DOHH2 (cell line): Measurements from ENCODE around the gene IRGC.

Source experiments
- H3F3A ChIP-seq: fragments of 200-600 bp; sonication (generic), shearing (Covaris generic); 2 replicates; pipeline ENCODE4 v1.6.0; 2016; ENCODE audit warnings: antibody characterized with exemption, mild to moderate bottlenecking; ENCODE audit not compliant: control insufficient read depth, insufficient read depth
- H3K27ac ChIP-seq: fragments of 200-600 bp; sonication (generic); 2 replicates; pipeline ENCODE4 v1.5.1; 2014; ENCODE audit warnings: low read depth, mild to moderate bottlenecking, low read length, moderate library complexity
- H3K27me3 ChIP-seq: fragments of 200-600 bp; sonication (generic); 2 replicates; pipeline ENCODE4 v1.6.1; 2014; ENCODE audit warnings: mild to moderate bottlenecking, low read length, mixed read lengths; ENCODE audit not compliant: control insufficient read depth
- H3K36me3 ChIP-seq: fragments of 200-600 bp; sonication (generic); 2 replicates; pipeline ENCODE4 v1.6.1; 2014; ENCODE audit warnings: mild to moderate bottlenecking, low read length, moderate library complexity, mixed read lengths; ENCODE audit not compliant: control insufficient read depth
- H3K4me1 ChIP-seq: fragments of 200-600 bp; sonication (generic); 2 replicates; pipeline ENCODE4 v1.6.1; 2014; ENCODE audit warnings: mild to moderate bottlenecking, low read length, mixed read lengths; ENCODE audit not compliant: control insufficient read depth
- H3K4me2 ChIP-seq: fragments of 200-600 bp; sonication (generic); 2 replicates; pipeline ENCODE4 v1.6.0; 2014; ENCODE audit warnings: mild to moderate bottlenecking, low read length, moderate library complexity
- H3K4me3 ChIP-seq: fragments of 200-600 bp; sonication (generic); 2 replicates; pipeline ENCODE4 v1.5.1; 2014; ENCODE audit warnings: mild to moderate bottlenecking, low read length, mixed read lengths
- H3K79me2 ChIP-seq: fragments of 200-600 bp; sonication (generic); 2 replicates; pipeline ENCODE4 v1.6.1; 2014; ENCODE audit warnings: mild to moderate bottlenecking, low read length, mixed read lengths; ENCODE audit not compliant: control insufficient read depth
- H3K9me2 ChIP-seq: fragments of 200-600 bp; sonication (generic); replicated peaks from 2 replicates; pipeline ENCODE4 v1.6.1; 2014; ENCODE audit warnings: mild to moderate bottlenecking, low read length, mixed read lengths; ENCODE audit not compliant: control insufficient read depth
- H3K9me3 ChIP-seq: fragments of 200-600 bp; sonication (generic); 2 replicates; pipeline ENCODE4 v1.6.1; 2014; ENCODE audit warnings: antibody characterized with exemption, low read length, mixed read lengths; ENCODE audit not compliant: control insufficient read depth, insufficient read depth
- H4K20me1 ChIP-seq: fragments of 200-600 bp; sonication (generic); 2 replicates; pipeline ENCODE4 v1.6.0; 2014; ENCODE audit warnings: low read depth, mild to moderate bottlenecking, antibody characterized with exemption, low read length, moderate library complexity; ENCODE audit not compliant: control insufficient read depth, insufficient read depth
- CTCF ChIP-seq: fragments of 200-600 bp; sonication (generic); IDR thresholded peaks from one replicate; pipeline ENCODE4 v1.5.1; 2014; ENCODE audit warnings: antibody characterized with exemption, mild to moderate bottlenecking, low read depth, low read length; ENCODE audit not compliant: poor library complexity, severe bottlenecking
- EZH2phosphoT487 ChIP-seq: fragments of 200-600 bp; sonication (generic); IDR thresholded peaks from 2 replicates; pipeline ENCODE4 v1.6.1; 2017; ENCODE audit warnings: borderline replicate concordance, mild to moderate bottlenecking, antibody characterized with exemption, low read length, moderate library complexity, mixed read lengths

The IRGC gene

GRCh38 chr19:43748205-43748594 lies 32.3 kb downstream of the IRGC start:
- H4K20me1 ChIP-seq, result no peaks in the 10 kb centered on the region
- H3K4me1 ChIP-seq, result peaks cover 55% of the 10 kb centered on the region
- TF ChIP-seq CTCF (no peak), EZH2phosphoT487 (no peak)
- peaks cover 10% of the 10 kb centered on the region for H3F3A ChIP-seq
- H3K4me2 ChIP-seq, result peak overlapping the region; percentile 43
- H3K27me3 ChIP-seq, result no peaks in the 10 kb centered on the region
- H3K4me3 ChIP-seq, result peak overlapping the region; percentile 8; the same call in 1 of the 2 replicates
- peaks cover 81% of the 10 kb centered on the region for H3K36me3 ChIP-seq
- H3K9me2 ChIP-seq, result no peaks in the 10 kb centered on the region
- H3K27ac ChIP-seq, result peak overlapping the region; percentile 22
- peaks cover 23% of the 10 kb centered on the region for H3K79me2 ChIP-seq
- H3K9me3 ChIP-seq, result no peaks in the 10 kb centered on the region

- H3K4me1 ChIP-seq, result peaks cover 59% of the 10 kb centered on the region
- H3K79me2 ChIP-seq, result peaks cover 28% of the 10 kb centered on the region
- H3K9me3 ChIP-seq, result no peaks in the 10 kb centered on the region
- no peaks in the 10 kb centered on the region for H3K27me3 ChIP-seq
- peak overlapping the region; percentile 8; the same call in 1 of the 2 replicates for H3K4me3 ChIP-seq
- no peaks in the 10 kb centered on the region for H3K9me2 ChIP-seq
- peaks cover 11% of the 10 kb centered on the region for H3F3A ChIP-seq
- TF ChIP-seq EZH2phosphoT487 (no peak), CTCF (no peak)
- H4K20me1 ChIP-seq, result no peaks in the 10 kb centered on the region
- H3K4me2 ChIP-seq, result peak overlapping the region; percentile 43
- peaks cover 76% of the 10 kb centered on the region for H3K36me3 ChIP-seq
- peak overlapping the region; percentile 22 for H3K27ac ChIP-seq
These were observed 32.8 kb downstream of the IRGC start for GRCh38 chr19:43748685-43749084.

- Histone ChIP-seq H4K20me1 (no peaks in the 10 kb centered on the region), H3K36me3 (peaks cover 74% of the 10 kb centered on the region), H3K79me2 (peaks cover 33% of the 10 kb centered on the region), H3K4me3 (peak overlapping the region; percentile 8; the same call in 1 of the 2 replicates), H3K9me3 (no peaks in the 10 kb centered on the region), H3K27ac (peak overlapping the region; percentile 22; the same call in 1 of the 2 replicates), H3K4me1 (peaks cover 62% of the 10 kb centered on the region), H3K9me2 (no peaks in the 10 kb centered on the region), H3K4me2 (peak overlapping the region; percentile 43), H3K27me3 (no peaks in the 10 kb centered on the region), H3F3A (peaks cover 15% of the 10 kb centered on the region)
- TF ChIP-seq CTCF (no peak), EZH2phosphoT487 (no peak)
These were observed 33.3 kb downstream of the IRGC start for GRCh38 chr19:43749152-43749551.
